ENCODE results near the gene EPSTI1.
A peak's percentile ranks its signal among the peaks of the same experiment; 100 is the strongest.

EPSTI1 gene

GRCh38 chr13:42926043-42926442, 66.0 kb downstream of the EPSTI1 start:
- no peak for TF ChIP-seq CTCF (IDR thresholded peaks at IDR 0.05; ENCODE audit: borderline replicate concordance, control extremely low read depth, extremely low read depth, insufficient read depth, missing control alignments)
- in situ Hi-C loops (cut with MboI; ENCODE audit: low sequenced_read_pairs, unreplicated experiment) = no loop called here
- no peak for DNase-seq (ENCODE audit: low spot score)

GRCh38 chr13:42925626-42926025, 66.4 kb downstream of the EPSTI1 start:
- no peak for DNase-seq (ENCODE audit: low spot score)
- TF ChIP-seq CTCF (IDR thresholded peaks at IDR 0.05; ENCODE audit: borderline replicate concordance, control extremely low read depth, extremely low read depth, insufficient read depth, missing control alignments) = no peak
- in situ Hi-C loops (cut with MboI; ENCODE audit: low sequenced_read_pairs, unreplicated experiment) = no loop called here

- DNase-seq (ENCODE audit: low spot score) = no peak
- in situ Hi-C loops (cut with MboI; ENCODE audit: low sequenced_read_pairs, unreplicated experiment) = no loop called here
- no peak for TF ChIP-seq CTCF (IDR thresholded peaks at IDR 0.05; ENCODE audit: borderline replicate concordance, control extremely low read depth, extremely low read depth, insufficient read depth, missing control alignments)
These were observed 67.7 kb downstream of the EPSTI1 start for GRCh38 chr13:42924344-42924743.

- no peak for TF ChIP-seq CTCF (IDR thresholded peaks at IDR 0.05; ENCODE audit: borderline replicate concordance, control extremely low read depth, extremely low read depth, insufficient read depth, missing control alignments)
- DNase-seq (ENCODE audit: low spot score) = no peak
- in situ Hi-C loops (cut with MboI; ENCODE audit: low sequenced_read_pairs, unreplicated experiment) = no loop called here
These were observed 84.3 kb downstream of the EPSTI1 start for GRCh38 chr13:42907745-42908144.

GRCh38 chr13:42906257-42906656, 85.8 kb downstream of the EPSTI1 start:
- TF ChIP-seq CTCF (IDR thresholded peaks at IDR 0.05; ENCODE audit: borderline replicate concordance, control extremely low read depth, extremely low read depth, insufficient read depth, missing control alignments) = no peak
- no peak for DNase-seq (ENCODE audit: low spot score)
- in situ Hi-C loops (cut with MboI; ENCODE audit: low sequenced_read_pairs, unreplicated experiment) = no loop called here

- no peak for TF ChIP-seq CTCF (IDR thresholded peaks at IDR 0.05; ENCODE audit: borderline replicate concordance, control extremely low read depth, extremely low read depth, insufficient read depth, missing control alignments)
- in situ Hi-C loops (cut with MboI; ENCODE audit: low sequenced_read_pairs, unreplicated experiment) = no loop called here
- DNase-seq (ENCODE audit: low spot score) = no peak
These were observed 86.5 kb downstream of the EPSTI1 start for GRCh38 chr13:42905579-42905978.

GRCh38 chr13:42899266-42899665, 92.8 kb downstream of the EPSTI1 start:
- in situ Hi-C loops (cut with MboI; ENCODE audit: low sequenced_read_pairs, unreplicated experiment) = no loop called here
- no peak for TF ChIP-seq CTCF (IDR thresholded peaks at IDR 0.05; ENCODE audit: borderline replicate concordance, control extremely low read depth, extremely low read depth, insufficient read depth, missing control alignments)
- peak; percentile 54 for DNase-seq (ENCODE audit: low spot score)
